T-helper 2 cell (primary cell): Measurements from ENCODE around the gene KCNJ18.
"Not testable (repeated sequence)": the region's sequence is repeated elsewhere in the genome, so short reads cannot be mapped to it uniquely, and the experiment has no call there.

Experiments
- DNase-seq, 5 experiments: peaks; one replicate each; pipeline versions ENCODE4 v3.0.0 to v3.0.0-alpha.2; 2012 to 2022

Gene KCNJ18

GRCh38 chr17:21686165-21687015, 5.9 kb upstream of the KCNJ18 start:
- DNase-seq: no peak

GRCh38 chr17:21687136-21687953, 5.0 kb upstream of the KCNJ18 start:
- DNase-seq: no peak

- DNase-seq: no peak
Observed at GRCh38 chr17:21688293-21688949, 3.9 kb upstream of the KCNJ18 start.

GRCh38 chr17:21689604-21690003, 2.7 kb upstream of the KCNJ18 start:
- DNase-seq: no peak

- not testable (repeated sequence) for DNase-seq
Observed at GRCh38 chr17:21690811-21691210, 1.5 kb upstream of the KCNJ18 start.

- not testable (repeated sequence) for DNase-seq
Observed at GRCh38 chr17:21691481-21691880, 842 bp upstream of the KCNJ18 start.

- DNase-seq: not testable (repeated sequence)
Observed at GRCh38 chr17:21692704-21693065, 362 bp downstream of the KCNJ18 start.

GRCh38 chr17:21693391-21693796, 1.1 kb downstream of the KCNJ18 start:
- not testable (repeated sequence) for DNase-seq

GRCh38 chr17:21693937-21694336, 1.6 kb downstream of the KCNJ18 start:
- not testable (repeated sequence) for DNase-seq

GRCh38 chr17:21696227-21696626, 3.9 kb downstream of the KCNJ18 start:
- DNase-seq: not testable (repeated sequence)

GRCh38 chr17:21696842-21697507, 4.7 kb downstream of the KCNJ18 start:
- not testable (repeated sequence) for DNase-seq

GRCh38 chr17:21697508-21697860, 5.2 kb downstream of the KCNJ18 start:
- DNase-seq: not testable (repeated sequence)

- DNase-seq: not testable (repeated sequence)
Observed at GRCh38 chr17:21698437-21699075, 6.2 kb downstream of the KCNJ18 start.

GRCh38 chr17:21699124-21699523, 6.8 kb downstream of the KCNJ18 start:
- not testable (repeated sequence) for DNase-seq

- DNase-seq: not testable (repeated sequence)
Observed at GRCh38 chr17:21699573-21700236, 7.4 kb downstream of the KCNJ18 start.

- DNase-seq: not testable (repeated sequence)
Observed at GRCh38 chr17:21701090-21701489, 8.8 kb downstream of the KCNJ18 start.

- not testable (repeated sequence) for DNase-seq
Observed at GRCh38 chr17:21702029-21702428, 9.7 kb downstream of the KCNJ18 start.

- not testable (repeated sequence) for DNase-seq
Observed at GRCh38 chr17:21702521-21702920, 10.2 kb downstream of the KCNJ18 start.

- not testable (repeated sequence) for DNase-seq
Observed at GRCh38 chr17:21702940-21703640, 10.8 kb downstream of the KCNJ18 start.
